Glomerular visceral epithelial cell (primary cell): ENCODE results near the gene TNFRSF11A.

Source experiments
- DNase-seq: peaks from one replicate; pipeline ENCODE4 v3.0.0-alpha.2; 2016; ENCODE audit errors: extremely low spot score

Gene TNFRSF11A

GRCh38 chr18:62324917-62325805, at the start of gene TNFRSF11A:
TNFRSF11A (plus strand) TSS chr18:62325310; CDS start chr18:62325353, 43 bp downstream.
- DNase-seq, result peak; percentile 71

GRCh38 chr18:62277045-62277444, 48.1 kb upstream of the TNFRSF11A start:
- DNase-seq, result no peak

DNA sequence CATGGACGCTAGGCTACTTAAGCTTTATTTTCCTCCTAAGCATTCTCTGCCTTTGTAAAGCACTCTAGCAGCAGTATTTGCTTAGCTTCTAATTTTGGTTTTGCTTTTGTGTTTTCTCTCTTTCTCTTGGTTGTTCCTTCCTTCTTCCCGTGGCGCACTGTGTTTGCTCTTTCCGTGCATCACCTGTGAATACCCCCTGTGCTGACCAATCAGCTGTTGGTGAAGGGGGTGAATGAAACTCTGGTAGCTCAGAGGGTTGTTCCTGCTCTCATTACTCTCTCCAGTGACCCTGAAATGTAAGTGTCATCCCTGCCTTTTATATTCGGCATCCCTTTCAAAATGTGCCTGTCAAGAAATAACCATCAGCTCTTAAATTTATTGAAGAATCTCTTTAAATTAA, 45.5 kb upstream of the TNFRSF11A start:
- DNase-seq, result no peak

GRCh38 chr18:62280058-62280457, 45.1 kb upstream of the TNFRSF11A start:
- DNase-seq, result no peak

GRCh38 chr18:62280786-62281185, 44.3 kb upstream of the TNFRSF11A start:
- DNase-seq, result no peak

DNA sequence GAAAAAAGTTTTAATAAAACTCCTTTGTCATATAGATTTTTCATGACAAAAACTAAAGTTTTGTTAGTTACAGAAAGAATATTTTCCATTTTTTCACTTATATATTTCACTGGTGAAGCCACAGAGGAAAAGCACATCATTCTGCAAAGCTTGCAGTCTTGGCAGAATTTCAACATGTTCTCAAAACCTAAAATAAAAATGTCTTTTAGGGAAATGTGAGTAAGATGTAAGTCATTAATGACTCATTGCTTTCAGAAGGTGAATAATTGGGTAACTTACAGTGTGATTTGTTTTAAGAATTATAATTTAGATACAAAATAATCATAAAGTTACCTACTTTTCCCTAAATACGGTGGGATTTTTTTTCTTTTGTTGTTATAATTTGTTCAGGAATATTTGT, 43.4 kb upstream of the TNFRSF11A start:
- peak; percentile 40 for DNase-seq

GRCh38 chr18:62282188-62282629, 42.9 kb upstream of the TNFRSF11A start:
- peak; percentile 8 for DNase-seq

DNA sequence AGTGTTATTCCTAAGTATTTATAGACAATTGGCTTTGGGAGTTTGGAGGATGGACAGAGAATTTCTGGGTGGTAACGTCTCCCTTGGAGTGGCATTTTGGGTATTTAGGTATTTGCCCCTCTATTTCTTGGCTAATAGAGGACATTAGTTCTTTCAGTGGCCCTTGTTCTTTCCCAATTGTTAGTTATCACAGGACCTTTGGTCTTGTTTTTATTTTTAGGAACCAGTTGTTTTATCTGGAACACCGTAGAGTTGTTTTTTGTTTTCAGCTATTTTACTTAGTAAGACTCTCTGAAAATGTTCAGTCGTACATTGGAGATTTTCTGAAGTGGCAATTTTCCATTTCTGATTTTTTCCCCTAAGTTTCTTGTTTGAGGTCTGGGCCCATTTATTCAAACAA, 40.5 kb upstream of the TNFRSF11A start:
- no peak for DNase-seq

GRCh38 chr18:62285281-62285680, 39.8 kb upstream of the TNFRSF11A start:
- no peak for DNase-seq

- DNase-seq, result peak; percentile 19
Measured at GRCh38 chr18:62287781-62288664, 37.1 kb upstream of the TNFRSF11A start.

- DNase-seq, result no peak
Measured at GRCh38 chr18:62288665-62289008, 36.5 kb upstream of the TNFRSF11A start.

GRCh38 chr18:62289047-62289446, 36.1 kb upstream of the TNFRSF11A start:
- no peak for DNase-seq

- DNase-seq, result no peak
Measured at GRCh38 chr18:62294073-62294472, 31.0 kb upstream of the TNFRSF11A start.

DNA sequence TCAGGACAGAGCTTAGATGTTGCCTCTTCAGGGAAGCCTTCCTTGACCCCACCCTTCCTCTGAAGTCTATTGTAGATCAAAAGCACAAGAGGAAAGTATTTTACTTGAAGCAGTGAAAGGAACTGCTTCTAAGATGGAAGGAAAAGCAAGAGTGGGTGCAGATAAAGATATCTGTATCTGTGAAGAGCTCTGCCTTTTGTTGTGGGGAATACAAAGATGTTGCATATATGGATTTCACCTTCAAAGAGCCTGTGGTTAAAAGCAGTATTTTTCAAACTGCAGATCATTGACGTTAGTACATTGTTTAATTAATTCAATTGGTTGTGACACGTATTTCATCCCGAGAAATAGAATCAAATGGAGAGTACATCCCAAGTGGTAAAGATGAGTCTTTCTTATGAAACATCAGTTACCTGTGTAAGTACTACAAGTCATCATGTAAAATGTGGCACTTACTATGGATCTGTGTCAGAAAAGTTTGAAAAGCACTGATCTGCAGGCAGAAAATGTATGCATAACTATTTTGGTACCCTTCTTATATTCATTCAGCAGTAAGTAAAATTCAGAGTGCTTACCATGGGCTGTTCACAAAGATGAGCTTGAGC, 24.6 kb upstream of the TNFRSF11A start:
- no peak for DNase-seq

DNA sequence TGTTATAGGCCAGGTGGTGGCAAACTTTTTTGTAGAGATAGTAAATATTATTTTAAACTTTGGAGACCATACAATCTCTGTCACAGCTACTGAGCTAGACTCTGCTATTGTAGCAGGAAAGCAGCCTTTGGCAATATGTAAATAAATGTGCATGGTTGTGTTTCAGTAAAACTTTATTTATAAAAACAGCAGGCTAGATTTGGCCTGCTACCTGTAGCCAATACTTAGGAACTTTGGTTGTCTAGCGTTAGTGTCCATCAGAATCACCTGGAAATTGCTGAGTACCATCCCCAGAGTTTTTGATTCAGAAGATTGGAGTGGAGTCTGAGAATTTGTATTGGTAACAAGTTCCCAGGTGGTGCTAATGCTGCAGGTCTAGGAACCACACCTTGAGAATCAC, 23.8 kb upstream of the TNFRSF11A start:
- DNase-seq, result no peak

GRCh38 chr18:62312851-62313250, 12.3 kb upstream of the TNFRSF11A start:
- DNase-seq, result no peak

- no peak for DNase-seq
Measured at GRCh38 chr18:62318228-62319180, 6.6 kb upstream of the TNFRSF11A start.

DNA sequence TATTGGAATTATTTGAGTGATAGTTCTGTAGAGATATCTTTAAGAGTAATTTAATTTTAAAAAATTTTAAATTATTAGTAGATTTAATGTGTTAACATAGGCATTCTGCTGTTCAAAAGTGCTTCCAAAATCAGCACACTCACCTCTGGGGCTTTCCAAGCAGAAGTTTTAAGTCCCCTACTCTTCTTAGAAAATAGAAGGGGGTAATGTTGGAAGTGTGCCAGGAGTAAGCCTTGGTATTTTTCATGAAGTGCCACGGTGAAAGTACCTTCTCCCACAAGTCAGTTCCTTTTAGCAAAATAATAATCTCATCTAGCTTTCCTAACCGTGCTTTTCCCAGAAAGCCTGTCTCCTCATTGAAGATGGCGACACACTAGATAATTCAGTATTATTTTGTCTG, 3.9 kb upstream of the TNFRSF11A start:
- no peak for DNase-seq

- DNase-seq, result no peak
Measured at GRCh38 chr18:62323483-62324180, 1.5 kb upstream of the TNFRSF11A start.

- DNase-seq, result no peak
Measured at GRCh38 chr18:62324181-62324828, 805 bp upstream of the TNFRSF11A start.
